Measurements from ENCODE around the gene TCAIM. TPM values are rescaled to one million over a fixed set of nuclear protein-coding genes. Genes with fewer than 3 reads are reported as not detected.

TCAIM gene
- total and polyA plus RNA-seq, 10 of the 15 experiments (the other 5 are each of a cell fraction or from before 2014, with no cell fraction given) = 14.5 to 22.9 (median 17.8) TPM

- FAIRE-seq (no peak), DNase-seq (ENCODE audit: low read depth, low spot score) (no peak), ATAC-seq (no peak)
- Histone ChIP-seq H3K4me3 (no peak overlapping the region), H3K4me2 (ENCODE audit: control insufficient read depth, insufficient read depth) (no peak overlapping the region), H3K79me2 (ENCODE audit: control insufficient read depth, insufficient read depth, low read length) (no peaks in the 10 kb centered on the region), H2AFZ (ENCODE audit: control insufficient read depth, low read depth, low read length) (no peak overlapping the region), H3K9ac (ENCODE audit: control insufficient read depth, insufficient read depth, low read length) (no peak overlapping the region), H3K9me3 (replicated peaks; ENCODE audit: control insufficient read depth, insufficient read depth, low read length) (no peaks in the 10 kb centered on the region; the same call in 2 of the 3 replicates), H4K20me1 (ENCODE audit: control insufficient read depth, insufficient read depth) (no peaks in the 10 kb centered on the region), H3K27me3 (replicated peaks in 1 of 2; ENCODE audit: control insufficient read depth in 2 of 2, insufficient read depth in 2 of 2, low read length in 1 of 2) (no peaks in the 10 kb centered on the region), H3K27ac (ENCODE audit: control insufficient read depth, insufficient read depth) (no peak overlapping the region), H3K4me1 (ENCODE audit: control insufficient read depth, insufficient read depth, low read length) (no peaks in the 10 kb centered on the region), H3K36me3 (ENCODE audit: control insufficient read depth in 2 of 2, insufficient read depth in 2 of 2, low read length in 1 of 2) (peaks cover 0 to 2% of the 10 kb centered on the region in 2 experiments; a peak in 1 of 4 replicates)
- BruUV-seq (replicated peaks) = no TSS peak
- in situ Hi-C loops (cut with MboI) (no loop called here), intact Hi-C loops (cut with micrococcal nuclease; ENCODE audit: unreplicated experiment) (no loop called here)
- CTCF ChIA-PET = interaction anchor here (1.7 kb wide), 1 partner anchor 72 kb away, joined by 4 read pairs; no protein-coding TSS in a partner anchor
- RAD21 ChIA-PET (ENCODE audit: unreplicated experiment) = no interaction called here
- WGBS (ENCODE audit: insufficient coverage, insufficient replicate concordance, low lambda C conversion rate, missing lambda C conversion rate) = 97% methylated on average over 9 of the region's 9 CpGs
- TF ChIP-seq, protein P1, sequence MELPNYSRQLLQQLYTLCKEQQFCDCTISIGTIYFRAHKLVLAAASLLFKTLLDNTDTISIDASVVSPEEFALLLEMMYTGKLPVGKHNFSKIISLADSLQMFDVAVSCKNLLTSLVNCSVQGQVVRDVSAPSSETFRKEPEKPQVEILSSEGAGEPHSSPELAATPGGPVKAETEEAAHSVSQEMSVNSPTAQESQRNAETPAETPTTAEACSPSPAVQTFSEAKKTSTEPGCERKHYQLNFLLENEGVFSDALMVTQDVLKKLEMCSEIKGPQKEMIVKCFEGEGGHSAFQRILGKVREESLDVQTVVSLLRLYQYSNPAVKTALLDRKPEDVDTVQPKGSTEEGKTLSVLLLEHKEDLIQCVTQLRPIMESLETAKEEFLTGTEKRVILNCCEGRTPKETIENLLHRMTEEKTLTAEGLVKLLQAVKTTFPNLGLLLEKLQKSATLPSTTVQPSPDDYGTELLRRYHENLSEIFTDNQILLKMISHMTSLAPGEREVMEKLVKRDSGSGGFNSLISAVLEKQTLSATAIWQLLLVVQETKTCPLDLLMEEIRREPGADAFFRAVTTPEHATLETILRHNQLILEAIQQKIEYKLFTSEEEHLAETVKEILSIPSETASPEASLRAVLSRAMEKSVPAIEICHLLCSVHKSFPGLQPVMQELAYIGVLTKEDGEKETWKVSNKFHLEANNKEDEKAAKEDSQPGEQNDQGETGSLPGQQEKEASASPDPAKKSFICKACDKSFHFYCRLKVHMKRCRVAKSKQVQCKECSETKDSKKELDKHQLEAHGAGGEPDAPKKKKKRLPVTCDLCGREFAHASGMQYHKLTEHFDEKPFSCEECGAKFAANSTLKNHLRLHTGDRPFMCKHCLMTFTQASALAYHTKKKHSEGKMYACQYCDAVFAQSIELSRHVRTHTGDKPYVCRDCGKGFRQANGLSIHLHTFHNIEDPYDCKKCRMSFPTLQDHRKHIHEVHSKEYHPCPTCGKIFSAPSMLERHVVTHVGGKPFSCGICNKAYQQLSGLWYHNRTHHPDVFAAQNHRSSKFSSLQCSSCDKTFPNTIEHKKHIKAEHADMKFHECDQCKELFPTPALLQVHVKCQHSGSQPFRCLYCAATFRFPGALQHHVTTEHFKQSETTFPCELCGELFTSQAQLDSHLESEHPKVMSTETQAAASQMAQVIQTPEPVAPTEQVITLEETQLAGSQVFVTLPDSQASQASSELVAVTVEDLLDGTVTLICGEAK (IDR thresholded peaks at IDR 0.05; ENCODE audit: borderline replicate concordance) = no peak
- TF ChIP-seq CBFB (IDR thresholded peaks at IDR 0.05; ENCODE audit: low read depth) = no peak
- no peak for TF ChIP-seq SUZ12 (IDR thresholded peaks at IDR 0.05; ENCODE audit: unreplicated experiment)
- no peak for TF ChIP-seq PAX8 (IDR thresholded peaks at IDR 0.05)
- no peak for TF ChIP-seq ZNF622 (IDR thresholded peaks at IDR 0.05)
- no peak for TF ChIP-seq POLR2AphosphoS5 (IDR thresholded peaks at IDR 0.05; ENCODE audit: low read length)
- no peak for TF ChIP-seq NBN (IDR thresholded peaks at IDR 0.05)
- no peak for TF ChIP-seq HDGF (IDR thresholded peaks at IDR 0.05)
- no peak for TF ChIP-seq EGR1 (IDR thresholded peaks at IDR 0.05; ENCODE audit: borderline replicate concordance in 1 of 2, low read depth in 2 of 2, low read length in 2 of 2)
- no peak for TF ChIP-seq TCF3 (IDR thresholded peaks at IDR 0.05; ENCODE audit: borderline replicate concordance, insufficient read depth, low read depth, low read length)
- no peak for TF ChIP-seq HSF1 (IDR thresholded peaks at IDR 0.05; ENCODE audit: low read depth, low read length)
- no peak for TF ChIP-seq PAX5 (IDR thresholded peaks at IDR 0.05; ENCODE audit: borderline replicate concordance, low read depth, low read length)
- TF ChIP-seq HDAC6 (IDR thresholded peaks at IDR 0.05; ENCODE audit: unreplicated experiment) = no peak
- SMC1A ChIA-PET (ENCODE audit: uncharacterized antibody, unreplicated experiment) = interaction anchor here (0.9 kb wide), 2 partner anchors 8 to 48 kb away, joined by 3 read pairs; no protein-coding TSS in a partner anchor
- POLR2A ChIA-PET = interaction anchor here (1.3 kb wide), 1 partner anchor 25 kb away, joined by 4 read pairs; no protein-coding TSS in a partner anchor
These were observed 57.9 kb downstream of the TCAIM start for GRCh38 chr3:44396200-44397171.

Measured in GM12878 (cell line).